HEK293 (cell line): ENCODE measurements around the gene COQ4.
A peak's percentile ranks its signal among the peaks of the same experiment; 100 is the strongest.

Experiments used
- KLF10 ChIP-seq: fragments of 450-650 bp; IDR thresholded peaks from 2 replicates; pipeline ENCODE4 v1.5.1; 2018; ENCODE audit warnings: missing biosample characterization, mild to moderate bottlenecking, missing genetic modification characterization
- KLF16 ChIP-seq: fragments of 450-650 bp; formaldehyde crosslinking; IDR thresholded peaks from 2 replicates; pipeline ENCODE4 v1.5.1; 2017; ENCODE audit warnings: missing biosample characterization, missing genetic modification characterization
- KLF17 ChIP-seq: fragments of 450-650 bp; formaldehyde crosslinking; IDR thresholded peaks from 2 replicates; pipeline ENCODE4 v1.5.1; 2016; ENCODE audit warnings: missing biosample characterization, missing genetic modification characterization
- ZFP3 ChIP-seq: fragments of 450-650 bp; formaldehyde crosslinking; IDR thresholded peaks from 2 replicates; pipeline ENCODE4 v1.5.1; 2016; ENCODE audit warnings: low read depth, missing biosample characterization, missing genetic modification characterization
- ZFP69B ChIP-seq: fragments of 450-650 bp; formaldehyde crosslinking; IDR thresholded peaks from 2 replicates; pipeline ENCODE4 v1.5.1; 2016; ENCODE audit warnings: missing biosample characterization, missing genetic modification characterization
- ZNF121 ChIP-seq: fragments of 450-650 bp; formaldehyde crosslinking; IDR thresholded peaks from 2 replicates; pipeline ENCODE4 v1.5.1; 2016; ENCODE audit warnings: missing biosample characterization, missing genetic modification characterization
- ZNF16 ChIP-seq: fragments of 450-650 bp; formaldehyde crosslinking; IDR thresholded peaks from 2 replicates; pipeline ENCODE4 v1.5.1; 2016; ENCODE audit warnings: low read depth, missing biosample characterization, missing genetic modification characterization
- ZNF174 ChIP-seq: fragments of 450-650 bp; formaldehyde crosslinking; IDR thresholded peaks from 2 replicates; pipeline ENCODE4 v1.5.0; 2017; ENCODE audit warnings: missing biosample characterization, mild to moderate bottlenecking, missing genetic modification characterization
- ZNF354C ChIP-seq: fragments of 450-650 bp; formaldehyde crosslinking; IDR thresholded peaks from 2 replicates; pipeline ENCODE4 v1.5.1; 2016; ENCODE audit warnings: missing biosample characterization, missing genetic modification characterization, low read depth, borderline replicate concordance
- ZNF426 ChIP-seq: fragments of 450-650 bp; formaldehyde crosslinking; IDR thresholded peaks from 2 replicates; pipeline ENCODE4 v1.5.1; 2017; ENCODE audit warnings: missing biosample characterization, missing genetic modification characterization, mild to moderate bottlenecking, inconsistent platforms, moderate library complexity
- ZNF510 ChIP-seq: fragments of 450-650 bp; formaldehyde crosslinking; IDR thresholded peaks from 2 replicates; pipeline ENCODE4 v1.5.1; 2018; ENCODE audit warnings: mild to moderate bottlenecking, missing genetic modification characterization, missing biosample characterization; ENCODE audit not compliant: insufficient replicate concordance
- ZNF561 ChIP-seq: fragments of 450-650 bp; IDR thresholded peaks from 2 replicates; pipeline ENCODE4 v1.5.1; 2018; ENCODE audit warnings: missing biosample characterization, missing genetic modification characterization, borderline replicate concordance
- ZNF704 ChIP-seq: fragments of 450-650 bp; formaldehyde crosslinking; IDR thresholded peaks from 2 replicates; pipeline ENCODE4 v1.5.1; 2016; ENCODE audit warnings: missing biosample characterization, missing genetic modification characterization
- ZNF76 ChIP-seq: fragments of 450-650 bp; formaldehyde crosslinking; IDR thresholded peaks from 2 replicates; pipeline ENCODE4; 2016; ENCODE audit warnings: low read depth, missing biosample characterization, missing genetic modification characterization, borderline replicate concordance
- ZNF776 ChIP-seq: fragments of 450-650 bp; formaldehyde crosslinking; IDR thresholded peaks from 2 replicates; pipeline ENCODE4 v1.5.0; 2017; ENCODE audit warnings: missing biosample characterization, missing genetic modification characterization, borderline replicate concordance
- ZSCAN18 ChIP-seq: fragments of 450-650 bp; formaldehyde crosslinking; IDR thresholded peaks from 2 replicates; pipeline ENCODE4 v1.5.1; 2016; ENCODE audit warnings: missing biosample characterization, missing genetic modification characterization
- ZXDB ChIP-seq: fragments of 450-650 bp; formaldehyde crosslinking; IDR thresholded peaks from 2 replicates; pipeline ENCODE4 v1.5.1; 2016; ENCODE audit warnings: missing biosample characterization, missing genetic modification characterization
- TF ChIP-seq, protein P1 (sequence below): fragments of 450-650 bp; formaldehyde crosslinking; IDR thresholded peaks from 2 replicates; pipeline ENCODE4 v1.5.1; 2016; ENCODE audit warnings: missing biosample characterization, missing genetic modification characterization
- TF ChIP-seq, protein P2 (sequence below): fragments of 450-650 bp; formaldehyde crosslinking; IDR thresholded peaks from 2 replicates; pipeline ENCODE4 v1.5.1; 2017; ENCODE audit warnings: missing biosample characterization, mild to moderate bottlenecking, missing genetic modification characterization, moderate library complexity
- TF ChIP-seq, protein P3 (sequence below): fragments of 450-650 bp; formaldehyde crosslinking; conservative IDR thresholded peaks from 2 replicates; pipeline ENCODE4 v1.5.1; 2016; ENCODE audit warnings: low read depth, missing biosample characterization, missing genetic modification characterization
- TF ChIP-seq, protein P4 (sequence below): fragments of 450-650 bp; formaldehyde crosslinking; IDR thresholded peaks from 2 replicates; pipeline ENCODE4 v1.5.1; 2017; ENCODE audit warnings: missing biosample characterization, missing genetic modification characterization
- TF ChIP-seq, protein P5 (sequence below): fragments of 450-650 bp; formaldehyde crosslinking; IDR thresholded peaks from 2 replicates; pipeline ENCODE4 v1.5.1; 2016; ENCODE audit warnings: missing biosample characterization, missing genetic modification characterization
- TF ChIP-seq, protein P6 (sequence below): fragments of 450-650 bp; formaldehyde crosslinking; IDR thresholded peaks from 2 replicates; pipeline ENCODE4 v1.5.1; 2016; ENCODE audit warnings: missing biosample characterization, missing genetic modification characterization, borderline replicate concordance

COQ4 gene

DNA sequence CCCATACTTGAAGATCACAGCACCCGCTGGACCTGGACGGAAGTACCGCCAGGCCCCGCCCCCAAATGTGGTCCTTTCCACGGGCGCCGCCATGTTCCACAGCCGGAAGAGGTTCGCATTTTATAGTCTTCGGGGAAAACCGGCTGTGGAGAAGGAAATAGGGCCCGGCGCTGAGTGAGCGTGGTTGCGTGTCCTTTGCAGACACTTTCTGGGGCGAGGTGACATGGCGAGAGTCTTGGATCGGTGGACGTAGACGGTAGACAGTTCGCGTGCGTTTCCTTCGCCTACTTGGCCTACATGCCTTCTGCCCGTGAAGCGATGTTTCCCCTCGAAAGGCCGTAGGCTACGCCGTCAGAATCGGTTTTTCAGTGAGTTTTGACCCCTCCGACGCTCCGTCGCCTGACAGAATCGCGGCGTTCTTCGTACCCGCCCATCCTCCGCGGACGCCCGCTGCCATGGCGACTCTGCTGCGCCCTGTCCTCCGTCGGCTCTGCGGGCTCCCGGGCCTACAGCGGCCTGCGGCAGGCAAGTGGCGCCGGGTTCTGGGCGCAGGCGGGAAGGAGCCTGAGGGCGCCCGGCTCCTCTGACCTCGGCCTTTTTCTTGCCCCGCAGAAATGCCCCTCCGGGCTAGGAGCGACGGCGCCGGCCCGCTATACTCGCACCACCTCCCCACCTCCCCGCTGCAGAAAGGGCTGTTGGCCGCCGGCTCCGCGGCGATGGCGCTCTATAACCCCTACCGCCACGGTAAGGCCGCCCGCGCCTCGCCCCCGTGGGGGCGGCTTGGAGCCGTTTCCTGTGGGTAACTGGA is at the start of gene COQ4, which contains the start of gene TRUB2 (continued):
- peak; percentile 90; the same call in 1 of the 2 replicates for TF ChIP-seq KLF17
- TF ChIP-seq ZNF354C (tag by site-specific recombination) = no peak
- no peak for TF ChIP-seq ZNF704
- TF ChIP-seq, protein P1, sequence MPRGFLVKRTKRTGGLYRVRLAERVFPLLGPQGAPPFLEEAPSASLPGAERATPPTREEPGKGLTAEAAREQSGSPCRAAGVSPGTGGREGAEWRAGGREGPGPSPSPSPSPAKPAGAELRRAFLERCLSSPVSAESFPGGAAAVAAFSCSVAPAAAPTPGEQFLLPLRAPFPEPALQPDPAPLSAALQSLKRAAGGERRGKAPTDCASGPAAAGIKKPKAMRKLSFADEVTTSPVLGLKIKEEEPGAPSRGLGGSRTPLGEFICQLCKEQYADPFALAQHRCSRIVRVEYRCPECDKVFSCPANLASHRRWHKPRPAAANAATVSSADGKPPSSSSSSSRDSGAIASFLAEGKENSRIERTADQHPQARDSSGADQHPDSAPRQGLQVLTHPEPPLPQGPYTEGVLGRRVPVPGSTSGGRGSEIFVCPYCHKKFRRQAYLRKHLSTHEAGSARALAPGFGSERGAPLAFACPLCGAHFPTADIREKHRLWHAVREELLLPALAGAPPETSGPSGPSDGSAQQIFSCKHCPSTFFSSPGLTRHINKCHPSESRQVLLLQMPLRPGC = peak; percentile 43; the same call in 1 of the 2 replicates
- TF ChIP-seq ZNF121 = peak; percentile 70; the same call in 1 of the 2 replicates
- TF ChIP-seq, protein P2, sequence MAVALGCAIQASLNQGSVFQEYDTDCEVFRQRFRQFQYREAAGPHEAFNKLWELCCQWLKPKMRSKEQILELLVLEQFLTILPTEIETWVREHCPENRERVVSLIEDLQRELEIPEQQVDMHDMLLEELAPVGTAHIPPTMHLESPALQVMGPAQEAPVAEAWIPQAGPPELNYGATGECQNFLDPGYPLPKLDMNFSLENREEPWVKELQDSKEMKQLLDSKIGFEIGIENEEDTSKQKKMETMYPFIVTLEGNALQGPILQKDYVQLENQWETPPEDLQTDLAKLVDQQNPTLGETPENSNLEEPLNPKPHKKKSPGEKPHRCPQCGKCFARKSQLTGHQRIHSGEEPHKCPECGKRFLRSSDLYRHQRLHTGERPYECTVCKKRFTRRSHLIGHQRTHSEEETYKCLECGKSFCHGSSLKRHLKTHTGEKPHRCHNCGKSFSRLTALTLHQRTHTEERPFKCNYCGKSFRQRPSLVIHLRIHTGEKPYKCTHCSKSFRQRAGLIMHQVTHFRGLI (tag by site-specific recombination) = no peak; the same call in 1 of the 2 replicates
- TF ChIP-seq, protein P3, sequence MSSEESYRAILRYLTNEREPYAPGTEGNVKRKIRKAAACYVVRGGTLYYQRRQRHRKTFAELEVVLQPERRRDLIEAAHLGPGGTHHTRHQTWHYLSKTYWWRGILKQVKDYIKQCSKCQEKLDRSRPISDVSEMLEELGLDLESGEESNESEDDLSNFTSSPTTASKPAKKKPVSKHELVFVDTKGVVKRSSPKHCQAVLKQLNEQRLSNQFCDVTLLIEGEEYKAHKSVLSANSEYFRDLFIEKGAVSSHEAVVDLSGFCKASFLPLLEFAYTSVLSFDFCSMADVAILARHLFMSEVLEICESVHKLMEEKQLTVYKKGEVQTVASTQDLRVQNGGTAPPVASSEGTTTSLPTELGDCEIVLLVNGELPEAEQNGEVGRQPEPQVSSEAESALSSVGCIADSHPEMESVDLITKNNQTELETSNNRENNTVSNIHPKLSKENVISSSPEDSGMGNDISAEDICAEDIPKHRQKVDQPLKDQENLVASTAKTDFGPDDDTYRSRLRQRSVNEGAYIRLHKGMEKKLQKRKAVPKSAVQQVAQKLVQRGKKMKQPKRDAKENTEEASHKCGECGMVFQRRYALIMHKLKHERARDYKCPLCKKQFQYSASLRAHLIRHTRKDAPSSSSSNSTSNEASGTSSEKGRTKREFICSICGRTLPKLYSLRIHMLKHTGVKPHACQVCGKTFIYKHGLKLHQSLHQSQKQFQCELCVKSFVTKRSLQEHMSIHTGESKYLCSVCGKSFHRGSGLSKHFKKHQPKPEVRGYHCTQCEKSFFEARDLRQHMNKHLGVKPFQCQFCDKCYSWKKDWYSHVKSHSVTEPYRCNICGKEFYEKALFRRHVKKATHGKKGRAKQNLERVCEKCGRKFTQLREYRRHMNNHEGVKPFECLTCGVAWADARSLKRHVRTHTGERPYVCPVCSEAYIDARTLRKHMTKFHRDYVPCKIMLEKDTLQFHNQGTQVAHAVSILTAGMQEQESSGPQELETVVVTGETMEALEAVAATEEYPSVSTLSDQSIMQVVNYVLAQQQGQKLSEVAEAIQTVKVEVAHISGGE (tag by site-specific recombination) = peak; percentile 100
- peak; percentile 37; the same call in 1 of the 2 replicates for TF ChIP-seq ZSCAN18 (tag by site-specific recombination)
- no peak for TF ChIP-seq ZFP3 (tag by site-specific recombination)
- TF ChIP-seq ZXDB (tag by site-specific recombination) = peak; percentile 100
- TF ChIP-seq ZNF76 (tag by site-specific recombination) = peak; percentile 77; the same call in 1 of the 2 replicates
- TF ChIP-seq ZFP69B (tag by site-specific recombination) = peak; percentile 86
- TF ChIP-seq ZNF16 (tag by site-specific recombination) = no peak
- TF ChIP-seq, protein P4, sequence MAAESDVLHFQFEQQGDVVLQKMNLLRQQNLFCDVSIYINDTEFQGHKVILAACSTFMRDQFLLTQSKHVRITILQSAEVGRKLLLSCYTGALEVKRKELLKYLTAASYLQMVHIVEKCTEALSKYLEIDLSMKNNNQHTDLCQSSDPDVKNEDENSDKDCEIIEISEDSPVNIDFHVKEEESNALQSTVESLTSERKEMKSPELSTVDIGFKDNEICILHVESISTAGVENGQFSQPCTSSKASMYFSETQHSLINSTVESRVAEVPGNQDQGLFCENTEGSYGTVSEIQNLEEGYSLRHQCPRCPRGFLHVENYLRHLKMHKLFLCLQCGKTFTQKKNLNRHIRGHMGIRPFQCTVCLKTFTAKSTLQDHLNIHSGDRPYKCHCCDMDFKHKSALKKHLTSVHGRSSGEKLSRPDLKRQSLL (tag by site-specific recombination) = peak; percentile 39; the same call in 1 of the 2 replicates
- peak; percentile 95 for TF ChIP-seq KLF16 (tag by site-specific recombination)
- TF ChIP-seq KLF10 (tag by site-specific recombination) = peak; percentile 69
- peak; percentile 80; the same call in 1 of the 2 replicates for TF ChIP-seq ZNF561 (tag by site-specific recombination)
- TF ChIP-seq ZNF174 (tag by site-specific recombination) = no peak
- TF ChIP-seq, protein P5, sequence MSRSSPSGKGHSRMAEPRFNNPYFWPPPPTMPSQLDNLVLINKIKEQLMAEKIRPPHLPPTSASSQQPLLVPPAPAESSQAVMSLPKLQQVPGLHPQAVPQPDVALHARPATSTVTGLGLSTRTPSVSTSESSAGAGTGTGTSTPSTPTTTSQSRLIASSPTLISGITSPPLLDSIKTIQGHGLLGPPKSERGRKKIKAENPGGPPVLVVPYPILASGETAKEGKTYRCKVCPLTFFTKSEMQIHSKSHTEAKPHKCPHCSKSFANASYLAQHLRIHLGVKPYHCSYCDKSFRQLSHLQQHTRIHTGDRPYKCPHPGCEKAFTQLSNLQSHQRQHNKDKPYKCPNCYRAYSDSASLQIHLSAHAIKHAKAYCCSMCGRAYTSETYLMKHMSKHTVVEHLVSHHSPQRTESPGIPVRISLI (tag by site-specific recombination) = no peak
- TF ChIP-seq ZNF776 (tag by site-specific recombination) = no peak
- TF ChIP-seq ZNF426 (tag by site-specific recombination) = no peak
- no peak for TF ChIP-seq ZNF510 (tag by site-specific recombination)
- TF ChIP-seq, protein P6, sequence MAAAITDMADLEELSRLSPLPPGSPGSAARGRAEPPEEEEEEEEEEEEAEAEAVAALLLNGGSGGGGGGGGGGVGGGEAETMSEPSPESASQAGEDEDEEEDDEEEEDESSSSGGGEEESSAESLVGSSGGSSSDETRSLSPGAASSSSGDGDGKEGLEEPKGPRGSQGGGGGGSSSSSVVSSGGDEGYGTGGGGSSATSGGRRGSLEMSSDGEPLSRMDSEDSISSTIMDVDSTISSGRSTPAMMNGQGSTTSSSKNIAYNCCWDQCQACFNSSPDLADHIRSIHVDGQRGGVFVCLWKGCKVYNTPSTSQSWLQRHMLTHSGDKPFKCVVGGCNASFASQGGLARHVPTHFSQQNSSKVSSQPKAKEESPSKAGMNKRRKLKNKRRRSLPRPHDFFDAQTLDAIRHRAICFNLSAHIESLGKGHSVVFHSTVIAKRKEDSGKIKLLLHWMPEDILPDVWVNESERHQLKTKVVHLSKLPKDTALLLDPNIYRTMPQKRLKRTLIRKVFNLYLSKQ (tag by site-specific recombination) = no peak
